Stimulated activated CD8-positive, alpha-beta memory T cell treated with anti-CD3 and anti-CD28 coated beads, Interleukin-4, amount 100 ng/mL, for 4 hours (primary cell): Measurements from ENCODE around the gene FRMD7.
"Not testable (repeated sequence)": the region's sequence is repeated elsewhere in the genome, so short reads cannot be mapped to it uniquely, and the experiment has no call there.

Experiments used
- DNase-seq, 2 donors: peaks; one replicate each; pipeline ENCODE4 v3.0.0-alpha.2; 2020; ENCODE audit warnings: low read depth in 2 of 2, low spot score in 1 of 2

The FRMD7 gene

GRCh38 chrX:132093239-132093860, 34.5 kb downstream of the FRMD7 start:
- DNase-seq = no peak

- peak; percentile 2 to 6 for DNase-seq
Observed at GRCh38 chrX:132092439-132093065, 35.3 kb downstream of the FRMD7 start.

GRCh38 chrX:132090403-132091159, 37.2 kb downstream of the FRMD7 start:
- no peak for DNase-seq

GRCh38 chrX:132088864-132089263, 39.0 kb downstream of the FRMD7 start:
- no peak for DNase-seq

GRCh38 chrX:132086672-132087071, 41.1 kb downstream of the FRMD7 start:
- DNase-seq = no peak

- DNase-seq = no peak
Observed at GRCh38 chrX:132085786-132086185, 42.0 kb downstream of the FRMD7 start.

GRCh38 chrX:132077912-132078311, 49.9 kb downstream of the FRMD7 start:
- no peak for DNase-seq

GRCh38 chrX:132077414-132077813, 50.4 kb downstream of the FRMD7 start:
- DNase-seq = no peak

GRCh38 chrX:132071254-132071653, 56.6 kb downstream of the FRMD7 start:
- DNase-seq = no peak

GRCh38 chrX:132068405-132068804, 59.4 kb downstream of the FRMD7 start:
- no peak for DNase-seq

GRCh38 chrX:132063862-132064261, 64.0 kb downstream of the FRMD7 start:
- no peak for DNase-seq

- DNase-seq = no peak
Observed at GRCh38 chrX:132063334-132063733, 64.5 kb downstream of the FRMD7 start.

- DNase-seq = no peak
Observed at GRCh38 chrX:132059973-132060540, 67.8 kb downstream of the FRMD7 start.

GRCh38 chrX:132058975-132059374, 68.8 kb downstream of the FRMD7 start:
- no peak for DNase-seq

- DNase-seq = no peak
Observed at GRCh38 chrX:132058050-132058449, 69.8 kb downstream of the FRMD7 start.

- DNase-seq = not testable (repeated sequence)
Observed at GRCh38 chrX:132051778-132052177, 76.0 kb downstream of the FRMD7 start.

GRCh38 chrX:132046533-132046932, 81.3 kb downstream of the FRMD7 start:
- no peak for DNase-seq

- DNase-seq = no peak
Observed at GRCh38 chrX:132045456-132045855, 82.4 kb downstream of the FRMD7 start.

- DNase-seq = no peak
Observed at GRCh38 chrX:132044953-132045352, 82.9 kb downstream of the FRMD7 start.

- no peak for DNase-seq
Observed at GRCh38 chrX:132043977-132044376, 83.8 kb downstream of the FRMD7 start.

- no peak for DNase-seq
Observed at GRCh38 chrX:132041015-132041414, 86.8 kb downstream of the FRMD7 start.

- no peak for DNase-seq
Observed at GRCh38 chrX:132040066-132040465, 87.8 kb downstream of the FRMD7 start.
